ENCODE results near the gene SEZ6. TPM values are rescaled to one million over a fixed set of nuclear protein-coding genes. Genes with fewer than 3 reads are reported as not detected.

SEZ6 gene
- total RNA-seq, 1 experiment from 2014 or later = not detected

DNA sequence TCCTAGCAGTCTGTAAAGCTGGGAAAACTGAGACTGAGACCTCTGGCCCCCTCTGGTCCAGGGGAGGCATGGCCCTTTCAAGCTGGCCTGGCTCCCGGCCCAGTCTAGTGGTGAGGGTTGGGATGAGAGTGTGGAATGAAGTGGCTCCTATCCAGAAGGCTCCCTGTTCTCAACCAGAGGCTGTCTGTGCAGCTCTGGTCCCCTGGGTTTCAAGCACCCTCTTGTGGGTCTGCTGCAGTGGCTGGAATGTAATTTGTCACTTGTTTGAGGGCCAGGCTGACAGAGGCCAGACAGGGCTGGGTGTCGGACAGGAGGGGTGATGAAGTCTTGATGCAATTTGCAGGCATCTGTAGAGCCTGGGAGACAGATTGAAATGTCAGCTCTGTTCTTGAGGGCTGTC, 32.4 kb downstream of the SEZ6 start:
- ChIA-PET CTCF (interaction anchor here (1.5 kb wide), 1 partner anchor 143 kb away, joined by 3 read pairs; no protein-coding TSS in a partner anchor), POLR2A (ENCODE audit: unreplicated experiment) (interaction anchor here (0.6 kb wide), 1 partner anchor 11 kb away, joined by 5 read pairs; no protein-coding TSS in a partner anchor)
- no peaks in the 10 kb centered on the region for H3F3A ChIP-seq (ENCODE audit: insufficient read depth, low read depth)
- no TSS peak for BruUV-seq (replicated peaks)
- no peak overlapping the region for H2AFZ ChIP-seq
- no peaks in the 10 kb centered on the region for H3K9me2 ChIP-seq (ENCODE audit: insufficient read depth)
- H3K79me2 ChIP-seq (ENCODE audit: low read depth) = no peaks in the 10 kb centered on the region
- peaks cover 8% of the 10 kb centered on the region; the same call in 1 of the 2 replicates for H3K4me1 ChIP-seq (replicated peaks; ENCODE audit: insufficient read depth)
- TF ChIP-seq CTCF (conservative IDR thresholded peaks at IDR 0.05) = no peak
- no peak for TF ChIP-seq EZH2 (IDR thresholded peaks at IDR 0.05; ENCODE audit: low read depth)
- H3K27me3 ChIP-seq (ENCODE audit: insufficient read depth, low read depth) = peaks cover 30% of the 10 kb centered on the region; the same call in 1 of the 2 replicates
- no peak for DNase-seq
- H3K27ac ChIP-seq = no peak overlapping the region
- H3K4me3 ChIP-seq = no peak overlapping the region
- intact Hi-C loops (cut with micrococcal nuclease; ENCODE audit: unreplicated experiment) = no loop called here
- H4K20me1 ChIP-seq (ENCODE audit: insufficient read depth) = no peaks in the 10 kb centered on the region
- H3K4me2 ChIP-seq = no peak overlapping the region
- H3K9me3 ChIP-seq (ENCODE audit: insufficient read depth, low read depth) = no peaks in the 10 kb centered on the region
- no peaks in the 10 kb centered on the region for H3K36me3 ChIP-seq (ENCODE audit: low read depth)

GRCh38 chr17:28972437-28972836, 33.4 kb downstream of the SEZ6 start:
- H3K27ac ChIP-seq = no peak overlapping the region
- H3K4me1 ChIP-seq (replicated peaks; ENCODE audit: insufficient read depth) = peaks cover 11% of the 10 kb centered on the region; the same call in 1 of the 2 replicates
- H3K4me3 ChIP-seq = no peak overlapping the region
- no peak overlapping the region for H3K4me2 ChIP-seq
- H3K36me3 ChIP-seq (ENCODE audit: low read depth) = no peaks in the 10 kb centered on the region
- no TSS peak for BruUV-seq (replicated peaks)
- no peaks in the 10 kb centered on the region for H3K9me3 ChIP-seq (ENCODE audit: insufficient read depth, low read depth)
- H4K20me1 ChIP-seq (ENCODE audit: insufficient read depth) = no peaks in the 10 kb centered on the region
- no peaks in the 10 kb centered on the region for H3K9me2 ChIP-seq (ENCODE audit: insufficient read depth)
- TF ChIP-seq CTCF (conservative IDR thresholded peaks at IDR 0.05) (no peak), EZH2 (IDR thresholded peaks at IDR 0.05; ENCODE audit: low read depth) (no peak)
- no peak overlapping the region for H2AFZ ChIP-seq
- CTCF ChIA-PET = interaction anchor here (0.5 kb wide), 1 partner anchor 63 kb away, joined by 12 read pairs; no protein-coding TSS in a partner anchor
- POLR2A ChIA-PET (ENCODE audit: unreplicated experiment) = no interaction called here
- peaks cover 21% of the 10 kb centered on the region; the same call in 1 of the 2 replicates for H3K27me3 ChIP-seq (ENCODE audit: insufficient read depth, low read depth)
- H3F3A ChIP-seq (ENCODE audit: insufficient read depth, low read depth) = no peaks in the 10 kb centered on the region
- no peak for DNase-seq
- intact Hi-C loops (cut with micrococcal nuclease; ENCODE audit: unreplicated experiment) = no loop called here
- H3K79me2 ChIP-seq (ENCODE audit: low read depth) = no peaks in the 10 kb centered on the region

DNA sequence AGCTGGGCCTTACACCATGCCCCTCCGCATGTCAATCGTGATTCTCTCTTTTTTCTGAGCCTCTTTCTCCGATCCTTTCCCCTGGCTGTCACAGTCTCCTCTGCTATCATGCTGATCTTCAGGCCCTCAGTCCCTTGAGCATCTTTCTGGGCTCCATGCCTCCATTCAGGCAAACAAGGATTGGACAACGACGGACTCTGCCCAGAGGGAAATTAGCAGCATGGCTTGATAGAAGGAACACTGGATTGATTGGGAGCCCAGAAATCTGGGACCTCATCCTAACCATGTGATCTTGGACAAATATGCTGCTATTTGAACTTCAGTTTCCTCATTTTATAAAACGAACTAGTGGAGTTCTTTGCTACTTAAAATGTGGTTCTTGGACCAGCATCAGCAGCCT, 35.0 kb downstream of the SEZ6 start:
- TF ChIP-seq EZH2 (IDR thresholded peaks at IDR 0.05; ENCODE audit: low read depth) (no peak), CTCF (conservative IDR thresholded peaks at IDR 0.05) (no peak)
- intact Hi-C loops (cut with micrococcal nuclease; ENCODE audit: unreplicated experiment) = no loop called here

More for the DNA sequence above, 35.0 kb downstream of the SEZ6 start:
- DNase-seq = no peak
- no peaks in the 10 kb centered on the region for H3K9me3 ChIP-seq (ENCODE audit: insufficient read depth, low read depth)
- 0 out of 2 replicates have a peak, but pooled peaks cover 10% of the 10 kb centered on the region for H3K27me3 ChIP-seq (ENCODE audit: insufficient read depth, low read depth)
- H3K4me1 ChIP-seq (replicated peaks; ENCODE audit: insufficient read depth) = peaks cover 11% of the 10 kb centered on the region; the same call in 1 of the 2 replicates
- no peaks in the 10 kb centered on the region for H3F3A ChIP-seq (ENCODE audit: insufficient read depth, low read depth)
- H3K9me2 ChIP-seq (ENCODE audit: insufficient read depth) = no peaks in the 10 kb centered on the region
- no peak overlapping the region for H3K4me3 ChIP-seq
- H3K4me2 ChIP-seq = no peak overlapping the region
- POLR2A ChIA-PET (ENCODE audit: unreplicated experiment) = no interaction called here
- no TSS peak for BruUV-seq (replicated peaks)
- no peaks in the 10 kb centered on the region for H3K79me2 ChIP-seq (ENCODE audit: low read depth)
- CTCF ChIA-PET = no interaction called here
- H3K36me3 ChIP-seq (ENCODE audit: low read depth) = no peaks in the 10 kb centered on the region
- H2AFZ ChIP-seq = no peak overlapping the region
- H4K20me1 ChIP-seq (ENCODE audit: insufficient read depth) = no peaks in the 10 kb centered on the region
- no peak overlapping the region for H3K27ac ChIP-seq

Data from PC-9 (cell line).